Choroid plexus epithelial cell (primary cell): Measurements from ENCODE around the gene ZNF672.
A peak's percentile ranks its signal among the peaks of the same experiment; 100 is the strongest.

Experiments
- DNase-seq: peaks from one replicate; pipeline ENCODE4 v3.0.0-alpha.2; 2010; ENCODE audit warnings: low read depth
- H3K4me3 ChIP-seq: 2 replicates; pipeline ENCODE4 v1.5.1; 2011; ENCODE audit warnings: low read depth, mild to moderate bottlenecking, control low read depth, low read length, moderate library complexity
- CTCF ChIP-seq: conservative IDR thresholded peaks from 2 replicates; pipeline ENCODE4 v1.5.1; 2011; ENCODE audit warnings: low read depth, mild to moderate bottlenecking, control low read depth, inconsistent platforms, low read length, moderate library complexity

The ZNF672 gene

GRCh38 chr1:248821101-248821500 lies 16.9 kb upstream of the ZNF672 start:
- H3K4me3 ChIP-seq, result no peak overlapping the region
- no peak for TF ChIP-seq CTCF
- peak; percentile 40 for DNase-seq

- H3K4me3 ChIP-seq, result no peak overlapping the region
- no peak for TF ChIP-seq CTCF
- DNase-seq, result no peak
These were observed 16.4 kb upstream of the ZNF672 start for GRCh38 chr1:248821641-248822040.

GRCh38 chr1:248822148-248823032 lies 15.6 kb upstream of the ZNF672 start:
- TF ChIP-seq CTCF, result no peak
- DNase-seq, result no peak
- H3K4me3 ChIP-seq, result no peak overlapping the region

GRCh38 chr1:248823517-248824001 lies 14.5 kb upstream of the ZNF672 start:
- no peak for TF ChIP-seq CTCF
- no peak for DNase-seq
- peak overlapping the region; percentile 9 for H3K4me3 ChIP-seq

- peak overlapping the region; percentile 97 for H3K4me3 ChIP-seq
- DNase-seq, result no peak
- no peak for TF ChIP-seq CTCF
These were observed 13.7 kb upstream of the ZNF672 start for GRCh38 chr1:248824301-248824700.

- DNase-seq, result no peak
- H3K4me3 ChIP-seq, result peak overlapping the region; percentile 97
- TF ChIP-seq CTCF, result no peak
These were observed 13.3 kb upstream of the ZNF672 start for GRCh38 chr1:248824701-248825100.

- no peak for DNase-seq
- peak overlapping the region; percentile 97 for H3K4me3 ChIP-seq
- TF ChIP-seq CTCF, result no peak
These were observed 12.9 kb upstream of the ZNF672 start for GRCh38 chr1:248825136-248825535.
